NCI-H526 (cell line): ENCODE measurements around the gene DNAH7.

Source experiments
- DNase-seq, 2 experiments: peaks; one replicate each; lab custom pipeline; 2025; lab: John Stamatoyannopoulos, UW

Gene DNAH7

GRCh38 chr2:195863121-195863520, 205.5 kb downstream of the DNAH7 start:
- DNase-seq: no peak

- no peak for DNase-seq
Measured at GRCh38 chr2:195861821-195862220, 206.8 kb downstream of the DNAH7 start.

- no peak for DNase-seq
Measured at GRCh38 chr2:195859513-195859912, 209.1 kb downstream of the DNAH7 start.

- DNase-seq: no peak
Measured at GRCh38 chr2:195857132-195857531, 211.5 kb downstream of the DNAH7 start.

GRCh38 chr2:195850764-195851163, 217.9 kb downstream of the DNAH7 start:
- DNase-seq: no peak

GRCh38 chr2:195848119-195848899, 220.3 kb downstream of the DNAH7 start:
- DNase-seq: peak in 1 of 2 experiments; percentile 13

- no peak for DNase-seq
Measured at GRCh38 chr2:195842932-195843331, 225.7 kb downstream of the DNAH7 start.

- DNase-seq: no peak
Measured at GRCh38 chr2:195838002-195838401, 230.6 kb downstream of the DNAH7 start.

GRCh38 chr2:195836002-195836401, 232.6 kb downstream of the DNAH7 start:
- DNase-seq: no peak

- DNase-seq: no peak
Measured at GRCh38 chr2:195834836-195835235, 233.8 kb downstream of the DNAH7 start.

- DNase-seq: no peak
Measured at GRCh38 chr2:195830968-195831950, 237.4 kb downstream of the DNAH7 start.

- no peak for DNase-seq
Measured at GRCh38 chr2:195824478-195824877, 244.2 kb downstream of the DNAH7 start.

GRCh38 chr2:195823206-195823605, 245.4 kb downstream of the DNAH7 start:
- DNase-seq: peak; percentile 74 to 79

GRCh38 chr2:195821566-195821932, 247.1 kb downstream of the DNAH7 start:
- DNase-seq: peak in 1 of 2 experiments; percentile 3

GRCh38 chr2:195820867-195821565, 247.6 kb downstream of the DNAH7 start:
- DNase-seq: peak; percentile 4 to 32

- DNase-seq: no peak
Measured at GRCh38 chr2:195820373-195820772, 248.3 kb downstream of the DNAH7 start.

GRCh38 chr2:195819276-195819675, 249.4 kb downstream of the DNAH7 start:
- DNase-seq: no peak

GRCh38 chr2:195818526-195818925, 250.1 kb downstream of the DNAH7 start:
- no peak for DNase-seq

GRCh38 chr2:195818106-195818505, 250.5 kb downstream of the DNAH7 start:
- no peak for DNase-seq

GRCh38 chr2:195815083-195815482, 253.6 kb downstream of the DNAH7 start:
- no peak for DNase-seq

- DNase-seq: no peak
Measured at GRCh38 chr2:195813421-195813820, 255.2 kb downstream of the DNAH7 start.
